ENCODE data around the gene MOSPD3.

MOSPD3 gene

GRCh38 chr7:100583132-100584053, 28.9 kb upstream of the MOSPD3 start:
- DNase-seq (ENCODE audit: low spot score), result no peak
- peak overlapping the region; percentile 98 for H3K4me3 ChIP-seq
- no peak for TF ChIP-seq CTCF (IDR thresholded peaks at IDR 0.05)
- H3K27ac ChIP-seq, result peak overlapping the region in 1 of 2 donors; percentile 98

GRCh38 chr7:100584054-100584682, 28.2 kb upstream of the MOSPD3 start:
- Histone ChIP-seq H3K27ac (peak overlapping the region in 1 of 2 donors; percentile 98), H3K4me3 (peak overlapping the region; percentile 98)
- TF ChIP-seq CTCF (IDR thresholded peaks at IDR 0.05), result no peak
- DNase-seq (ENCODE audit: low spot score), result no peak

GRCh38 chr7:100584683-100585510, 27.4 kb upstream of the MOSPD3 start:
- DNase-seq (ENCODE audit: low spot score), result no peak
- H3K4me3 ChIP-seq, result peak overlapping the region; percentile 98
- no peak for TF ChIP-seq CTCF (IDR thresholded peaks at IDR 0.05)
- peak overlapping the region; percentile 76 to 98 for H3K27ac ChIP-seq

GRCh38 chr7:100585511-100586265, 26.7 kb upstream of the MOSPD3 start, which contains the start of gene LRCH4:
TSS of gene LRCH4 (minus strand) at chr7:100586129. CDS start at chr7:100586100, 29 bp downstream.
- no peak for TF ChIP-seq CTCF (IDR thresholded peaks at IDR 0.05)
- no peak for DNase-seq (ENCODE audit: low spot score)

GRCh38 chr7:100586266-100587025, 25.9 kb upstream of the MOSPD3 start, which contains the start of gene FBXO24:
TSS of gene FBXO24 (plus strand) at chr7:100586328. CDS start at chr7:100586626, 298 bp downstream.
- peak; percentile 100 for DNase-seq (ENCODE audit: low spot score)
- TF ChIP-seq CTCF (IDR thresholded peaks at IDR 0.05), result no peak
- Histone ChIP-seq H3K4me3 (peak within 1 kb of the TSS; percentile 98), H3K27ac (peak within 1 kb of the TSS; percentile 76 to 98)

More at GRCh38 chr7:100585511-100586265, 26.7 kb upstream of the MOSPD3 start, which contains the start of gene LRCH4:
- peak within 1 kb of the TSS; percentile 98 for H3K4me3 ChIP-seq
- H3K27ac ChIP-seq, result peak within 1 kb of the TSS; percentile 76 to 98

Measured in coronary artery (tissue), 2 donors.